ENCODE results near the gene RASSF5.

Gene RASSF5

GRCh38 chr1:206534552-206534951, 27.2 kb downstream of the RASSF5 start:
- H3K4me3 ChIP-seq (ENCODE audit: low read depth, low read length), result no peak overlapping the region
- no peak for TF ChIP-seq CTCF (IDR thresholded peaks at IDR 0.05; ENCODE audit: low read depth, low read length, missing control alignments)
- DNase-seq (ENCODE audit: low read depth), result no peak

GRCh38 chr1:206535853-206536188, 28.5 kb downstream of the RASSF5 start:
- no peak overlapping the region for H3K4me3 ChIP-seq (ENCODE audit: low read depth, low read length)
- no peak for TF ChIP-seq CTCF (IDR thresholded peaks at IDR 0.05; ENCODE audit: low read depth, low read length, missing control alignments)
- no peak for DNase-seq (ENCODE audit: low read depth)

GRCh38 chr1:206537141-206537540, 29.8 kb downstream of the RASSF5 start:
- DNase-seq (ENCODE audit: low read depth), result no peak
- TF ChIP-seq CTCF (IDR thresholded peaks at IDR 0.05; ENCODE audit: low read depth, low read length, missing control alignments), result no peak
- no peak overlapping the region for H3K4me3 ChIP-seq (ENCODE audit: low read depth, low read length)

- no peak for DNase-seq (ENCODE audit: low read depth)
- TF ChIP-seq CTCF (IDR thresholded peaks at IDR 0.05; ENCODE audit: low read depth, low read length, missing control alignments), result no peak
- no peak overlapping the region for H3K4me3 ChIP-seq (ENCODE audit: low read depth, low read length)
Observed at GRCh38 chr1:206538086-206538770, 30.9 kb downstream of the RASSF5 start.

- no peak for TF ChIP-seq CTCF (IDR thresholded peaks at IDR 0.05; ENCODE audit: low read depth, low read length, missing control alignments)
- H3K4me3 ChIP-seq (ENCODE audit: low read depth, low read length), result no peak overlapping the region
- DNase-seq (ENCODE audit: low read depth), result no peak
Observed at GRCh38 chr1:206538901-206539640, 31.7 kb downstream of the RASSF5 start.

GRCh38 chr1:206540044-206540780, 32.9 kb downstream of the RASSF5 start:
- TF ChIP-seq CTCF (IDR thresholded peaks at IDR 0.05; ENCODE audit: low read depth, low read length, missing control alignments), result no peak
- DNase-seq (ENCODE audit: low read depth), result no peak
- H3K4me3 ChIP-seq (ENCODE audit: low read depth, low read length), result no peak overlapping the region
